ENCODE data around the gene C1orf21. TPM values are rescaled to one million over a fixed set of nuclear protein-coding genes. Genes with fewer than 3 reads are reported as not detected.

C1orf21 gene
- total and polyA plus RNA-seq, 2 donors (not counting 1 experiment from before 2014, with no cell fraction given): 53.0 to 95.4 TPM

DNA sequence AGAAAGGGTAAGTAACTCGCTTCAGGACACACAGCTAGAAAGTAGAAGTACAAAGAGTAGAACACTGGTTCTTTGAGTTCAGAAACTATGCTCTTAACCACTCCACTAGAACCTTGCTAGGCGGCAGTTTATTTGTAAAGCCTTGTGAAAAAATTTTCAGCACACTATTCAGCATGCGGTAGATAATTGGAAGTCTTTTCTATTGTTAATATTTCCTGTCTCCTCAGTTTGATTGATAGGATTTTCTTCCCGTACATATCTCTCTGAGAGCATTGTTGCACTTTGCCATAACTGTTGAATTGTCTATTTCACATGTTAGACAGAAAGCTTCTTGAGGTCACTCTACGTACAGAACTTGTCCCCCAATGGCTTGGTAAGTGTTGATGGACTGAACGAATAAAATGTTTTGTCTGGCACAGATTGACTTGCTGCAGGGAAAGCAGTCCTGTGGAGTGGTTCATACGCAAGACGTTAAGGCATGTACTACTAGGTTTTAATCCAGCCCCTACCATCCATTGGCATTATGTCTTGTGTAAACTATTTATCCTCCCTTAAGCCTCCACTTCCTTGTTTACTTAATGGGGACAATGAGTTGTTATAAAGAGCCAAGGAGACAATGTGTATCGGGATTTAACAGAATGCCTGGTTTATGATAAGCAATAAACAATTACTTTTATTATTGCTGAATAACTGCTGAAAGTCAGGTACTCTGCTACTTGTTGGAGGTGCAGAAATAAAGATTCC, 35.8 kb downstream of the C1orf21 start:
- H3K36me3 ChIP-seq (ENCODE audit: control insufficient read depth, insufficient read depth, low read length): no peaks in the 10 kb centered on the region
- no peaks in the 10 kb centered on the region for H3K9me3 ChIP-seq (ENCODE audit: control insufficient read depth, insufficient read depth, low read depth, low read length)
- no peaks in the 10 kb centered on the region for H4K20me1 ChIP-seq (ENCODE audit: control insufficient read depth, extremely low read depth, insufficient read depth, low read length)
- H3K79me2 ChIP-seq (ENCODE audit: control insufficient read depth, insufficient read depth, low read length): peaks cover 21% of the 10 kb centered on the region
- TF ChIP-seq EZH2 (IDR thresholded peaks at IDR 0.05; ENCODE audit: low read length, missing control alignments): no peak
- TF ChIP-seq, protein P1, sequence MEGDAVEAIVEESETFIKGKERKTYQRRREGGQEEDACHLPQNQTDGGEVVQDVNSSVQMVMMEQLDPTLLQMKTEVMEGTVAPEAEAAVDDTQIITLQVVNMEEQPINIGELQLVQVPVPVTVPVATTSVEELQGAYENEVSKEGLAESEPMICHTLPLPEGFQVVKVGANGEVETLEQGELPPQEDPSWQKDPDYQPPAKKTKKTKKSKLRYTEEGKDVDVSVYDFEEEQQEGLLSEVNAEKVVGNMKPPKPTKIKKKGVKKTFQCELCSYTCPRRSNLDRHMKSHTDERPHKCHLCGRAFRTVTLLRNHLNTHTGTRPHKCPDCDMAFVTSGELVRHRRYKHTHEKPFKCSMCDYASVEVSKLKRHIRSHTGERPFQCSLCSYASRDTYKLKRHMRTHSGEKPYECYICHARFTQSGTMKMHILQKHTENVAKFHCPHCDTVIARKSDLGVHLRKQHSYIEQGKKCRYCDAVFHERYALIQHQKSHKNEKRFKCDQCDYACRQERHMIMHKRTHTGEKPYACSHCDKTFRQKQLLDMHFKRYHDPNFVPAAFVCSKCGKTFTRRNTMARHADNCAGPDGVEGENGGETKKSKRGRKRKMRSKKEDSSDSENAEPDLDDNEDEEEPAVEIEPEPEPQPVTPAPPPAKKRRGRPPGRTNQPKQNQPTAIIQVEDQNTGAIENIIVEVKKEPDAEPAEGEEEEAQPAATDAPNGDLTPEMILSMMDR (conservative IDR thresholded peaks at IDR 0.05 in 1 of 2, IDR thresholded peaks at IDR 0.05 in 1 of 2; ENCODE audit: low read depth in 1 of 2, low read length in 2 of 2): no peak
- H3K27ac ChIP-seq (ENCODE audit: insufficient read depth, low read length): no peak overlapping the region
- H3K4me2 ChIP-seq (ENCODE audit: extremely low read depth, insufficient read depth, low read length): no peak overlapping the region
- peaks cover 4% of the 10 kb centered on the region for H3K4me1 ChIP-seq (ENCODE audit: control insufficient read depth, extremely low read depth, insufficient read depth, low read length)
- no peaks in the 10 kb centered on the region for H3K27me3 ChIP-seq (ENCODE audit: control insufficient read depth, insufficient read depth, low read length)
- H2AFZ ChIP-seq (ENCODE audit: low read length): no peak overlapping the region
- no peak overlapping the region for H3K9ac ChIP-seq (ENCODE audit: insufficient read depth, low read length)
- no peak for DNase-seq (ENCODE audit: low read depth in 2 of 2)
- no peak overlapping the region for H3K4me3 ChIP-seq (replicated peaks in 1 of 4; ENCODE audit: control extremely low read depth in 1 of 4, insufficient read depth in 1 of 4, low read depth in 3 of 4, low read length in 4 of 4)

DNA sequence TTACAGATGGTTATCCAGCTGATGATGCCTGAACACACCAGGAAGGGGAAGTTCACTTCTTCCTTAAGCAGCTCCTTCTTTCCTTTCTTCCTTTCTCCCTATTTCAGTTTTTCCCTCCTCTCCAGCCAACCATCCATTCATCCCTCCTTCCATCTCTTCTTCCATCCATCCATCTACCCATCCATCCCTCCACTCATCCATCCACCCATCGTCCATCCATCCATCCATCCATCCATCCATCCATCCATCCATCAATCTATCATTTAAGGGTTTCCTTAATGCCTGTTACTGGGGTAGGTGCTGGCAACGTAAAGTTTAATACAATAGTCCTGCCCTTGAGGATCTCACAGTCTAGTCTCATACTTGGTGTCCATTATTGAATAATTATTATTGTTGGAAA, 36.8 kb downstream of the C1orf21 start:
- no peaks in the 10 kb centered on the region for H3K27me3 ChIP-seq (ENCODE audit: control insufficient read depth, insufficient read depth, low read length)
- no peak overlapping the region for H3K9ac ChIP-seq (ENCODE audit: insufficient read depth, low read length)
- peaks cover 4% of the 10 kb centered on the region for H3K4me1 ChIP-seq (ENCODE audit: control insufficient read depth, extremely low read depth, insufficient read depth, low read length)
- no peak overlapping the region for H3K27ac ChIP-seq (ENCODE audit: insufficient read depth, low read length)
- no peak overlapping the region for H2AFZ ChIP-seq (ENCODE audit: low read length)
- H3K4me3 ChIP-seq (replicated peaks in 1 of 4; ENCODE audit: control extremely low read depth in 1 of 4, insufficient read depth in 1 of 4, low read depth in 3 of 4, low read length in 4 of 4): no peak overlapping the region
- no peaks in the 10 kb centered on the region for H3K9me3 ChIP-seq (ENCODE audit: control insufficient read depth, insufficient read depth, low read depth, low read length)
- TF ChIP-seq, protein P1 (conservative IDR thresholded peaks at IDR 0.05 in 1 of 2, IDR thresholded peaks at IDR 0.05 in 1 of 2; ENCODE audit: low read depth in 1 of 2, low read length in 2 of 2): no peak
- no peak for TF ChIP-seq EZH2 (IDR thresholded peaks at IDR 0.05; ENCODE audit: low read length, missing control alignments)
- peaks cover 12% of the 10 kb centered on the region for H3K79me2 ChIP-seq (ENCODE audit: control insufficient read depth, insufficient read depth, low read length)
- H3K4me2 ChIP-seq (ENCODE audit: extremely low read depth, insufficient read depth, low read length): no peak overlapping the region
- H4K20me1 ChIP-seq (ENCODE audit: control insufficient read depth, extremely low read depth, insufficient read depth, low read length): no peaks in the 10 kb centered on the region
- no peak for DNase-seq (ENCODE audit: low read depth in 2 of 2)
- H3K36me3 ChIP-seq (ENCODE audit: control insufficient read depth, insufficient read depth, low read length): no peaks in the 10 kb centered on the region

DNA sequence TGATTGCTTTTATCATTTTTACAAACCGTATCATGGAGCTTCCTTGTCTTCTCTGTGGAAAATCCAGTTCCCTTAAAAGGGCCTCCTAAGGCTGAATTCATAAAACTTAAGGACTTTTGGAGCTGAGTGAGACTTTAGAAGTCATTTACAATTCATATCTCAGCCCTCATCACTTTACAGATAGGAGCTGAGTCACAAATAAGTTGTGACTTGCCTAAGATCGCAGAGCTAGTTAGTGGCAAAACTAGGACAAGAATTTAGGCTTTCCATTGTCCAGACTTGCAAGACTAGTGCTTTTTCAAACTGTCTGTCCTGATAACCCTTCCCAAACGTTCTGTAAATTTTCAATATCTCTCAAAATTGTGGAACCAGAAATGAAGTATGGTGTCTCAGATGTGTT, 37.3 kb downstream of the C1orf21 start:
- H3K4me2 ChIP-seq (ENCODE audit: extremely low read depth, insufficient read depth, low read length): no peak overlapping the region
- no peaks in the 10 kb centered on the region for H3K9me3 ChIP-seq (ENCODE audit: control insufficient read depth, insufficient read depth, low read depth, low read length)
- peaks cover 12% of the 10 kb centered on the region for H3K79me2 ChIP-seq (ENCODE audit: control insufficient read depth, insufficient read depth, low read length)
- no peak overlapping the region for H3K9ac ChIP-seq (ENCODE audit: insufficient read depth, low read length)
- no peak for DNase-seq (ENCODE audit: low read depth in 2 of 2)
- TF ChIP-seq EZH2 (IDR thresholded peaks at IDR 0.05; ENCODE audit: low read length, missing control alignments): no peak
- TF ChIP-seq, protein P1 (conservative IDR thresholded peaks at IDR 0.05 in 1 of 2, IDR thresholded peaks at IDR 0.05 in 1 of 2; ENCODE audit: low read depth in 1 of 2, low read length in 2 of 2): no peak
- no peak overlapping the region for H2AFZ ChIP-seq (ENCODE audit: low read length)
- H3K4me3 ChIP-seq (replicated peaks in 1 of 4; ENCODE audit: control extremely low read depth in 1 of 4, insufficient read depth in 1 of 4, low read depth in 3 of 4, low read length in 4 of 4): no peak overlapping the region
- no peaks in the 10 kb centered on the region for H3K27me3 ChIP-seq (ENCODE audit: control insufficient read depth, insufficient read depth, low read length)
- H3K4me1 ChIP-seq (ENCODE audit: control insufficient read depth, extremely low read depth, insufficient read depth, low read length): peaks cover 4% of the 10 kb centered on the region
- H4K20me1 ChIP-seq (ENCODE audit: control insufficient read depth, extremely low read depth, insufficient read depth, low read length): no peaks in the 10 kb centered on the region
- no peaks in the 10 kb centered on the region for H3K36me3 ChIP-seq (ENCODE audit: control insufficient read depth, insufficient read depth, low read length)
- H3K27ac ChIP-seq (ENCODE audit: insufficient read depth, low read length): no peak overlapping the region

All from fibroblast of lung (primary cell).